Superior temporal gyrus (tissue), 1 donor: ENCODE results near the gene PNN.
"Not testable (repeated sequence)": the region's sequence is repeated elsewhere in the genome, so short reads cannot be mapped to it uniquely, and the experiment has no call there.

Experiments
- DNase-seq: peaks from one replicate; pipeline ENCODE4 v3.0.0-alpha.2; 2016; ENCODE audit errors: extremely low spot score

PNN gene

GRCh38 chr14:39174560-39175444, at the start of gene PNN:
PNN (plus strand) TSS chr14:39175254; CDS start chr14:39175280, 26 bp downstream.
- peak; percentile 100 for DNase-seq

GRCh38 chr14:39137835-39138234, 37.2 kb upstream of the PNN start:
- DNase-seq = not testable (repeated sequence)

- no peak for DNase-seq
Observed at GRCh38 chr14:39138440-39138839, 36.6 kb upstream of the PNN start.

DNA sequence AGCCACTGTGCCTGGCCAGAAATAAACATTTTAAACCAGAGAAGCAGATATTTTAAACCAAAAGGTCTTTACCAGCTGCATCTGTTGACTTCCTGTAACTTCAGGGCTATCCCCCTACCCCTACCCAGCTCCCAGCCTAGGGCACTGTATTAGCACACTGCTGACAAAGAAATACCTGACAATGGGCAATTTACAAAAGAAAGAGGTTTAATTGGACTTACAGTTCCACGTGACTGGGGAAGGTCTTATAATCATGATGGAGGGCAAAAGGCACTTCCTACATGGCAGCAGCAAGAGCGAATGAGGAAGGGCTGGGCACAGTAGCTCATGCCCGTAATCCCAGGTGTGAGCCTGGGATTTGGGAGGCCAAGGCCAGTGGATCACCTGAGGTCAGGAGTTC, 34.9 kb upstream of the PNN start:
- DNase-seq = no peak

- DNase-seq = not testable (repeated sequence)
Observed at GRCh38 chr14:39141623-39142022, 33.4 kb upstream of the PNN start.

DNA sequence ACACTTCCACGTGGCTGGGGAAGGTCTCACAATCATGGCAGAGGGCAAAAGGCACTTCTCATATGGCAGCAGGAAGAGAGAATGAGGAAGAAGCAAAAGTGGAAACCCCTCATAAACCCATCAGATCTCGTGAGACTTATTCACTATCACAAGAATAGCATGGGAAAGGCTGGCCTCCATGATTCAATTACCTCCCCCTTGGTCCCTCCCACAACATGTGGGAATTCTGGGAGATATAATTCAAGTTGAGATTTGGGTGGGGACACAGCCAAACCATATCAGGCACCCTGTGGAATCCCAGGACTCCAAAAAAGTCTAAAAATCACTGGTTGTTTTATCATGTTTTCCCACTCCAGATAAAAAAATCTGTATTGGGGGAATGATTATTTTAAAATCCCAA, 31.8 kb upstream of the PNN start:
- DNase-seq = not testable (repeated sequence)

GRCh38 chr14:39145266-39145966, 29.6 kb upstream of the PNN start:
- no peak for DNase-seq

- no peak for DNase-seq
Observed at GRCh38 chr14:39154594-39155189, 20.4 kb upstream of the PNN start.

- DNase-seq = no peak
Observed at GRCh38 chr14:39157491-39157890, 17.6 kb upstream of the PNN start.

DNA sequence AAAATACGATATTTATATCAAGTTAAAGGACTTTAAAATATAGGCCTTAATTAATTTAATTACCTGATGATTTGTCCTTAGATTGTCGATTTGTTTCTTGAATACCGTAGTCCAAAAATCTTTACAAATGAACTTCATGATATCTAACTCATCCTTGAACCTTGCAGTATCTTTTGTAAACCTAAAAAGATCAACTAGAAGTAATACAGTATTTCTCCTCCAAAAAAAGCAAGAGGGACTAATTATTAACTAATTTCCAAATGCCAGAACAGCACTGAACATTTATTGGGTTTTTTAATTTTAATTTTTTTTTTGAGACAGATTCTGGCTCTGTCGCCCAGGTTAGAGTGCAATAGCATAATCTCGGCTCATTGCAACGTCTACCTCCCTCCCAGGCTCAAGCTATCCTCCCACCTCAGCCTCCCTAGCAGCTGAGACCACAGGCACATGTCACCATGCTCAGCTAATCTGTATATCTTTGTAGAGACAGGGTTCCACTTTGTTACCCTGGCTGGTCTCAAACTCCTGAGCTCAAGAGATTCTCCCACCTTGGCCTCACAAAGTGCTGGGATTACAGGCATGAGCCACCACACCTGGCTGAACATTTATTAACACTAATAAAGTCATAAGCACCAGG, 16.7 kb upstream of the PNN start:
- DNase-seq = no peak

DNA sequence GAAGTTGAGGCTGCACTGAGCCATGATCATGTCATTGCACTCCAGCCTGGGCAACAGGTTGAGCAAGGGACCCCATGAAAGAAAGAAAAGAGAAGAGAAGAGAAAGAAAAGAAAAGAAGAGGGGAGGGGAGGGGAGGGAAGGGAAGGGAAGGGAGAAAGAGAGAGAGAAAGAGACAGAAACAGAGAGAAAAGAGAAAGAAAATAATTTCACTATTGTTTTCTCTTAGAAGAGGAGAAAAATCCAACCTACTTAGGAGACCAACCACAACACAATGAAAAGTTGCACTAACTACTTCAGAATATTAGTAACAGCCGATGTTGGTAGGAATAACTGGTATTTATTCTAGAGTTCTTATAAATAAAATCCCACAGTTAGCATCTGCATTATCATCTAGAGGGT, 14.6 kb upstream of the PNN start:
- DNase-seq = no peak

DNA sequence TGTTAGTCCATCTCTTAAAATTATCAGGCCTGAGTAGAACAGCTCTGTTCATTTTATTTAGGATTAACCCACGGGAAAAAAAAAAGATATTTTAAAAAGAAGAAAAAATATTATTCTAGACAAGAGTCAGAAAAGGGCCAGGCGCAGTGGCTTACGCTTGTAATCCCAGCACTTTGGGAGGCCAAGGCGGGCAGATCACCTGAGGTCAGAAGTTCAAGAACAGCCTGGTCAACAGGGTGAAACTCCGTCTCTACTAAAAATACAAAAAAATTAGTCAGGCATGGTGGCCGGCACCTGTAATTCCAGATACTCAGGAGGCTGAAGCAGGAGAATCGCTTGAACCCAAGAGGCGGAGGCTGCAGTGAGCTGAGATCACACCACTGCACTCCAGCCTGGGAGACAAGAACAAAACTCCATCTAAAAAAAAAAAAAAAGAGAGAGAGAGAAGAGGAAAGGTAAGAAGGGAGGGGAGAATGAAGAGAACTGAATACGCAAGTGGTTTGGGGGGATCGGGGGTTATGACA, 7.2 kb upstream of the PNN start:
- not testable (repeated sequence) for DNase-seq

DNA sequence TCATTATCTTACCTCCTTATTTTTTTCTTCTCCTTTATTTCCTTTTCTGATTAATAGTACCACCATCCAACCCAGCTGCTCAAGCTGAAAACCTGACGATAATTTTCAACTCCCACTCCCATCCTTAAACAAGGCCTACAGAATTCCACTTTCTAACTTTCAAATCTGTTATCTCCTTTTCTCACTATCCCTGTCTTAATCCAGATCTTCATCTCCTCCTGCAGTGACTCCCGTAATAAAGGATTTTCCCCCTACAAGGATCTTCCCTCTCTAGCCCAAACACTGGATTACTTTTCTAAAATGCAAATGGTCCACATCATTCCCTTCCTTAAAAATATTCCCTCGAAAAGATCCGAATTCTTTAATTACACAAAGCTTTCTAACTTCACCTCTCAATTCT, 6.5 kb upstream of the PNN start:
- DNase-seq = no peak

DNA sequence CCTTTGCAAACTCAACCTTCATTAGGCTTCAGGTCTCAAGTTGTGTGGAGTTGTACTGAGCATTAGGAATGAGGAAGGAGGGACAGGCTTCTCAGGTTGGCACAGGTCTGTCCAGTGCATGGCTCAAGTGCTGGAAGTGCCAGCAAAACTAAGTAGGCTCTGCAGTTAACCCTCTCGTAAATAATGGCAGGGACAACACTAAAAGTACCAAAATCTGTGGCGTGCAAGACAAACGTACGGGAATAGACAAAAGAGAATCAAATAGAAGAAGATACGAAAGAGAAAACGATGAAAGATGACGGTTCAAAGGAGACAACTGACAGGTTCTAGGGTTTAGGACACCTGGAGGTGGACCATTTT, 5.5 kb upstream of the PNN start:
- no peak for DNase-seq

GRCh38 chr14:39173198-39173597, 1.9 kb upstream of the PNN start:
- DNase-seq = no peak

- no peak for DNase-seq
Observed at GRCh38 chr14:39175445-39176262, 600 bp downstream of the PNN start.

DNA sequence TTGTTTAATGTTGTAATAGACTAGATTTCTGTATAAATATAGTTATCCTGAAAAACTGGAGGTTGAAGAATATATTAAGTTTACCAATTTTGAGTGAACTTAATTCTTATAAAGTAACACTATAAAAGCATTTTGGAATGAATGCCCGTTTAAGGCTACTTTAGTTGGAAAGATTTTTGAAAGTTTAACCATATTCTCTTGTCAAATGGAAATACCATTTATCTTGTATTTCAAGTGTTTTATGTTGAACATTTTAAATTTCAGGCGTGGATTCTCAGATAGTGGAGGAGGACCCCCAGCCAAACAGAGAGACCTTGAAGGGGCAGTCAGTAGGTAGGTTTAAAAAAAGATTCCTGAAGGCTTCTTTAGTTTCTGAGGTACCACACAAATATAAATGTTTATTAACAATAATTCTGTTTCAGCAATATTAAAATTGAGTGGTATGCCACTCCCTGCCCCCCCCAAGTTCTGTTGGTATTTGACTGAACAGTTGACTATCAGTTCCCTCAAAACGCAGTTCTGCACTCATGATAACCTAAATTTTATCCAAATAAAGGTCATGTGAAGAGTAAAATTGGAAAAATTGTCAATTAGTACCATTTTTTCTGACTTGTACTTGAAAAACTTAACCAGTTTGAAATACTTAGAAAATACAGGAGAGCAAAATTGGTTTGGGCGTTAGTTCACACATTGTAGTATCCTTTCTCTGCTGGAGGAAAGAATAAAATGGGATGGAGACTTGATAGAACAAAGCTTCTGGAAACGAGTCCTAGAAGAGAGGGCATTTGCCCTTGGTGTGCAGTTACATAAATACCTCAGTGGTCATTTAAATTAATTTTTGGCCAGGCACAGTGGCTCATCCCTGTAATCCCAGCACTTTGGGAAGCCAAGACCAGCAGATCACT, 1.5 kb downstream of the PNN start:
- DNase-seq = no peak

DNA sequence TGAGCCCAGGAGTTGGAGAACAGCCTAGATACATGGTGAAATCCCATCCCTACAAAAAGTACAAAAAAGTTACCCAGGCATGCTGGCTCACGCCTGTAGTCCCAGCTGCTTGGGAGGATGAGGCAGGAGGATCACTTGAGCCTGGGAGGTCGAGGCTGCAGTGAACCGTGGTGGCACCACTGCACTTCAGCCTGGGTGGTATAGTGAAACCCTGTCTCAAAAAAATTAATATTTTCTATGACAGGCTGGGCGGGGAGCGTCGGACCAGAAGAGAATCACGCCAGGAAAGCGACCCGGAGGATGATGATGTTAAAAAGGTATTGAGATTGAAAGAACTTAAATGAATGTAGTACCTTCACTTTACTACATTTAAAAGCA, 2.1 kb downstream of the PNN start:
- no peak for DNase-seq

DNA sequence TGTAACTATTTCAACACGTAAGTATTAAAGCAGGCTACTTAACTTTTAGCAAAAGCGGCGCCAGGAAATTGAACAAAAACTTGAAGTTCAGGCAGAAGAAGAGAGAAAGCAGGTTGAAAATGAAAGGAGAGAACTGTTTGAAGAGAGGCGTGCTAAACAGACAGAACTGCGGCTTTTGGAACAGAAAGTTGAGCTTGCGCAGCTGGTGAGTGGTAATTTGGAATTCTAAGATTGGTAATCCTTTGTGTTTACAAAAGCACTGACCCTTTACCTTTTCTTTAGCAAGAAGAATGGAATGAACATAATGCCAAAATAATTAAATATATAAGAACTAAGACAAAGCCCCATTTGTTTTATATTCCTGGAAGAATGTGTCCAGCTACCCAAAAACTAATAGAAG, 4.0 kb downstream of the PNN start:
- no peak for DNase-seq

GRCh38 chr14:39180553-39180952, 5.5 kb downstream of the PNN start:
- DNase-seq = no peak
